GM18909 (cell line): ENCODE results near the gene PCDH9.

ENCODE experiments used
- ATAC-seq: cut with Tn5 transposase; IDR thresholded peaks from one replicate; pipeline ENCODE4 v1.9.1; 2021; ENCODE audit warnings: mild to moderate bottlenecking; ENCODE audit not compliant: unreplicated experiment, poor library complexity

PCDH9 gene

DNA sequence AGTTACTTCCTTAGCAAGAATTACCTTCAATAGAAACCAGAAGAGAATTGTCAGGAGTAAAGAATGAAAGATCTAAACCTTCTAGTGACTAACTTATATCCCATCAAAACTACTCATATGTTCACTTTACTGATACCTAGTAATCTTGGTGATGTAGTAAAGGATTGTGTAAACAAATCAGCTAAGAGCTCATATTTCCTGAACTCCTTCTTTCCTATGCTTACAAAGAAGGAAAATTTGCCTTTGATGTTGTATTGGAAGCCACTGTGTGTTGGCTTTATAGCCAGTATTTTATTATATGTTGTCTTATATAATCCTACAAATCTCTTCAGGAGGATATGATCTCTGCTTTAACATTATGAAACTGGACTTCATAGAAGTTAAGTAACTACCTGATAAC, 671.0 kb downstream of the PCDH9 start:
- ATAC-seq, result no peak

DNA sequence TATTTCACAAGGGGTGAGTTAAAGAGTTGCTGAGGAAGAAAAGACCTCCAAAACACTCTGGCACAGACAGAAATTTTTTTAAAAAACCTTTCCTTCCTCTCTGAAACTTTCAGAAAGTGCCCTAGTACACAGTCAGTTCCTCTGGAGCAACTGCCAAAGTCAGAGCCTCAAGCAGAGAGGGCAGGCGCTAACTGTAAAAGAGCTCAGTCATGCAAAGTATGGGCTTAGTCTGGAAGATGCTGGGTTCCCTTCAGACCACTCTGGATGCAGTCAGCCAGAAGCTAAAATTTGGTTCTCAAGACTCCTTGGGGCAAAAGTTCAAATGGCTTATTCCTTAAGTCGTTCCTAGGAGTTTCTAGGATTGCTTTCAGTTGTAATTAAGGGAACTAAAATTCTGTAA, 671.6 kb downstream of the PCDH9 start:
- no peak for ATAC-seq

DNA sequence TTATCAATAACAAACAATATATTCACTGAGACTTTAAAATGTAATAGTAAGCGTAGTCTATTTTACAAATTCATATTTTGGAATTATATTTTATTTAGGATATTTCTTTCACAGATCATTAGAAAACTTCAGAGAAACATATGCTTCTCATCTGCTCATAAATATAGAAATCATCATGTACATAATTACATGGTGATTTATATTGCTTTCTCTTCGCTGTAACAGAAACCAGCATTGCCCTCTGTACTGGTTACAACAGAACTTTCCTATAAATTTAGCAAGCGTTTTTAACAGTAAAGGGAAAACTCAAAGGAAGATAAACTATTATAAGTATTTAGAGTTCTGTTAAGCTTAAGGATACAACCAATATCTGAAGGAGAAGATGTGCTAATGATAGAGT, 672.8 kb downstream of the PCDH9 start:
- no peak for ATAC-seq

DNA sequence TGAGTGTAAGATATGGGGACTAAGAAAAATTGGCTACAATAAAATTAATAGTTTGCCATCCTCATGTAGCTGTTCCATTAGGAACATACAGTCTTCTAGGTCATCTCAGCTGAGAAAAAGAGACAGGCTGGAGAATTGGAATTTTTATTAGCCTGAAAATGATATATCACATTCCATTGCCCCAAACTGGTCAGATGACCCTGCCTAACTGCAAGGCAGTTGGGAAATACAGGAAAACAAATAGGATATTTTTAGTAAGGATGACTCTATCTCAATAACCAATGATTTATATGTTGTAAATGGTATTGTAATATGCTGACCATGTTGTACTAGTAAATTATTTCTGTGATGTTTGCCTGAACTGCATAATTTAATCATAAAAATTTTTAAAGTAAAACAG, 673.8 kb downstream of the PCDH9 start:
- no peak for ATAC-seq

DNA sequence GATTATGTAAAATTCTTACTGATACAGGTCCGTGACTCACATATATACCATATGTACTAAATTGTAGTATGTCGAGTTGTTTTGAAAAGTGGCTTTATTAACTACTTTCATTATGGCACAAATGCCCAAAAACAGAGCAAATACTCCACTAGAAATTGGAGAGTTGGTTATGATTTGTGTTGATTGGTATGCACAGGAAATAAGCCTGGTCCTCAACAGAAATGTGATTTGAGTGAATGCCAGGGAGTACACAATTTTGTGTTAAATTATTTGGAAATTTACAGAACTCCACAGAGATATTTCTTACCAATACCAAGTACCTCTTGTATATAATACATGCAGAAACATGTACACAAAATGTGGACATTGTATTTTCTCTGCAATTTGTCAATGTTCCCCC, 676.7 kb downstream of the PCDH9 start:
- ATAC-seq, result no peak

DNA sequence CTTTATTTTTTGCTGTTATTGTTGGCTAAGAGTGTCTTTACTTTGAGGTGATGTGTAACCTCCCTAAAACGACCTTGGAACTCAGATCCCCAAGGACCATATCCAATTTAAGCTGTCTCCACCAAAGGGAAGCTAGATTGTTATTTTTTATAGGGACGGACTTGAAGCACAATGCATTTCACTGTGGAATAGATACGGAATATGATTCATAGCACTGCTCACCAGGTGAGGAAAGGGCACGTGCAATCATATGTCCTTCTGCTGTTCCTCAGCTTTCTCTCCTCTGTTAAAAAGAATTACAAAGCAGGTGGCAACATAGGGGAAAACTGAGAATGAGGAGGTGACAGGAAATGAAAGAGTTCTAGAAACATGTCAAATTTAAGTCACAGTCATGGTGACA, 679.0 kb downstream of the PCDH9 start:
- ATAC-seq, result no peak

DNA sequence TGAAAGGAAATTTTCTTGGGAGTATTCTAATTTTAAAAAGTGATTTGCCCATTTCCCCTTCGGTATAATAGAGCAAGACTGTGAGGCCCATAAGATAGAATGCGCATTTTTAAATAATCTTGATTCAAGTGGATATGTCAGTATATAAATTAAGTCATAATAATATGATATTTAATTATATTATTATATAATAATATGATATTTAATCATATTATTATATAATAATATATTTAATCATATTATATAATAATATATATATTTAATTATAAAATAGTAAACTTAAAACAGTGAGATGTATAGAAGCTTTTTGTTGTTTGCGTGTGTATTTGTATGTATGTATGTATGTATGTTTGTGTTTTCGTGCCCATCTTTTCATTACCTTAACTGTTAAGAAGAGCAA, 682.5 kb downstream of the PCDH9 start:
- no peak for ATAC-seq

DNA sequence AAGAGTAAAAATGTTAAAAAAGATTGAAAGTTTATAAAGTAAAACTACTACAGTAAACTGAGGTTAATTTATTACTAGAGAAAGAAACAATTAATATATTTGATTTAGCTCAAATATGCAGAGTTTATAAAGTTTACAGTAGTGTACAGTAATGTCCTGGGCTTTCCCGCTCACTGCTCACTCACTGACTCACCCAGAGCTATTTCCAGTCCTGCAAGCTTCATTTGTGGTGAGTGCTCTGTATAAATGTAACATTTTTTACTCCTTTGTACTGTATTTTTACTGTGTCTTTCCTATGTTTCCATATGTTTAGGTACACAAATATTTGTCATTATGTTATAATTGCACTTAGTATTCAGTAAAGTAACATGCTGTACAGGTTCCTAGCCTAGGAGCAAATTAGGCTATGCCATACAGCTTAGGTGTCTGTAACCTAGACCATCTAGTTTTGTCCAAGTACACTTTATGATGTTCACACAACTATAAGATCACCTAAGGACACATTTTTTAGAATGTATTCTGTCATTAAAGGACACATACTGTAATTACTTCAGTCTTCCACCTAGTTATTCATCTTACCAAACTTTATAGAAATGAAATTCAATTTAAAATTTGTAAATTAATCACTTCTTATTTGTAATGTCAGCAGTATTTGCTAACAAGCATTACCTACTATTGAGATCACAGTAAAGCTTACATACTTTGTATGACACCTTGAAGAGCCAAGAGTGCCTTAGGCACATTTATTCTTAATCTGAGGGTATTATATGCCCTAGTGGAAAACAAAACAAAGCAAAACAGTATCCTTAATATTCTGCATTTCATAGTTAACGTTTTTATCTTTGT, 683.4 kb downstream of the PCDH9 start:
- ATAC-seq, result no peak

DNA sequence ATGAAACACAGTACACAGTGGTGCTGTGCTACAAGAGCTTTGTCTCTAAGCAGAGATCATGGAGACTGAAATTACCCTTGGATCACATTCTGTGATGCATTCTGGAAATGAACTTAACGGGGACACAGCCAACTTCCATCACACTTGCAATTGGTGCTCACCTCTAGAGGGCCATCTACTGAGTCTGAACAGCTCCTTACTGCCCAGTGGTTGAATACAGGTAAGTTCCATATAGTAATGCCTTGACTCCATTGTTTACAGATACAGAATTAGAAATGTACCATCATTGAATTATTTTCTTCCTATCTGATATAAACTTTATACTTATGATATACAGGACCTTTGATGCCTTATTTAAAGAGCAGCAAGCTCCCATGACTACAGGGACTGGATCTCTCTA, 686.4 kb downstream of the PCDH9 start:
- ATAC-seq, result no peak

DNA sequence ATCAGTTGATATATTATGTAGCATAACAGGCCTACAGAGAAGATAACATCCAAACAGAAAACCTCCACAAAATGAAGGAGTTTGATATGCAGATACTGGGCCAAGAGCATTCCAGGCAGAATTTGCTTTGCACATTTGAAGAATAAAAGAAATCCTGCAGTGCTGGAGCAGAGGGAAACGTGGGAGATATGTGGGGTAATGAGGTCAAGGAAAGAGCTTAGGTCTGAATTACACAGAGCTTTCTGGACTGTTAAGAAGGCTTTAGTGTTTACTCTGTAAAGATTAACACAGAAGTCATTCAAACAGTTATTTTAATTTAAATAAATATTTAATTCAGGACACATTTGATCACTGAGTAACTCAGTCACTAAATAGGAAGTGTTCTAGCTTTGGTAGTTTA, 692.7 kb downstream of the PCDH9 start:
- ATAC-seq, result no peak

DNA sequence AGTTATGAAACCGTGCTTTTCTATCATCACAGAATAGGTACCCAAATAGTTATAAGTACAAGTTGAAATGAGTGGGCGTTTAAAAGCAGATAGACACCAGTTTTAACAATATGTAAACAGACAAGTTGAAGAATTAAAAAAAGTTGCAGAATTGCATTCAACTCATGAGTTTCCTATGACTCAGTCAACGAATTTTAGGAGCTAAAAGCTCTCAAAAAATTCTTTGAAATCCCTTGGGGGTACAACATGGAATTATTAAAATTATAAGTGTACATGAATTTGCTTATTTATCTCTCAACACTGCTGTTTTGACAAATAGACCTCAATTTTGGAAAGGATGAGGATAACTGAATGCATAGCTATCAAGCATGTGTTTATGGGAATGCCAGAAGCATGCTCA, 693.4 kb downstream of the PCDH9 start:
- no peak for ATAC-seq

DNA sequence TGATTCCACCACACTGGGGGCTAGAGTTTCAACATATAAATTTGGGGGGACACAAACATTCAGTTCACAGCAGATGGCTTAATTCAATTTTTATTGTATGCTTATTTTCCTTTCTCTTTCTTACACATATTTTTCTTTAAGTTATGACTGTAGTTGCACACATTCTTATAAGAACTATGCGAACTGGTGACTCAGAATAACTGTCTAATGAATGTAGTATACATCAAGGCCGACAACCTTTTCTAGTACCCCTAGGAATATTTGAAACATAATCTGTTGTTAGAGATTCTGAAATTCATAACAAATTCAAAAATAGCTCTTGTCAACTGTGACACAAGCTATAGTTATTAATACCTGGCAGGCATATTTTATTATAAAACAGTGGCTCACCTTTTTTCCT, 695.6 kb downstream of the PCDH9 start:
- ATAC-seq, result no peak

DNA sequence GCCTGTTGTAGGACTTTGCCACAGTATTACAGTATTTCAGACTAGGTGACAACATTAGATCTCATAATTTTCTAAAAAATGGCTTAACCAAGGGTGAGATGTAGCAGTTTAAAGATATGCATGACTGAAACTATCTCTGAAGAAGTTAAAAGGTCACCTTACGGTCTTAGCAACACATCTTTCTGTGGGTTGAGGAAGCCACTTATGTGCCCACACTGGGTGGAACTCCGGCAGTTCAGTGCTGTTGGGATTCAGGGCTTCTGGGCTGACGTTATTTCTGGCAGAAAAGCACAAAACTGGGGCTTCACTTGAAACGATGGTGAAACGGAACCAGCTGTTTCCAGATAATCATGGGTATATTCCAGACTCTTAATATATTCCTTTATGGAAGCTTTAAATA, 697.3 kb downstream of the PCDH9 start:
- ATAC-seq, result no peak

DNA sequence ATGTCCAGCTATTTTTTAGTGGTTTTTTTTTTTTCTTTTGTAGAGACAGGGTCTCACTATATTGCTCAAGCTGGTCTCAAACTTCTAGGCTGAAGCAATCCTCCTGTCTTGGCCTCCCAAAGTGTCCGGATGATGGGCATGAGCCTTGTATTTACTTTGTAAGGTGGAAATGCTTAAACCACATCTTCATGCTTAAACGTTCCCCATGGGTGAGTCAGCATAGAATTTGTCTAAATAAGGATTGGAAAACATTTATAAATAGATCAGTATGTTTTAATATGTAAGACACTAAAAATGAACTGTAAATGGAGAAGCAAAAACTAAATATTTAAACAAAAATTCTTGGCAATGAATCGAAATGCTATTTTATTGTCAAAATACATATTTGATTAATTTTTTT, 698.0 kb downstream of the PCDH9 start:
- ATAC-seq, result no peak

DNA sequence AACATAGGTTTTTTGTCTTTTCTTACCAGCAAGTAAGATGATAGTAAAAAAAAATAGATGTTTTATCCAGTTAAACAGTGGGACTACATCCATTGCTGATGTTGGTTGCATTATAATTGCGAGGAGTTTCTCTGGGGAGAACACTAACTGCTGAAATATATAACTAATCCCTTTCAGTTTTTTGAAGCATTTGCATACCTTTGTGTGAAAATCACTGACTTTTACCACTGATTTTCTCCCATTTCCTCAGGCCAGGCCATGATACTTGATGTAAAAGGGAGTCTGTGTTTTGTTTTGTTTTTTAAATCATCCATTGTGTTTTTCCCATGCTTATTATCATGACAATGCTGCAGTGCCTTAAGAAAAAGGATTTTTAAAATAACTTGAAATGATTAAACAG, 699.5 kb downstream of the PCDH9 start:
- no peak for ATAC-seq

DNA sequence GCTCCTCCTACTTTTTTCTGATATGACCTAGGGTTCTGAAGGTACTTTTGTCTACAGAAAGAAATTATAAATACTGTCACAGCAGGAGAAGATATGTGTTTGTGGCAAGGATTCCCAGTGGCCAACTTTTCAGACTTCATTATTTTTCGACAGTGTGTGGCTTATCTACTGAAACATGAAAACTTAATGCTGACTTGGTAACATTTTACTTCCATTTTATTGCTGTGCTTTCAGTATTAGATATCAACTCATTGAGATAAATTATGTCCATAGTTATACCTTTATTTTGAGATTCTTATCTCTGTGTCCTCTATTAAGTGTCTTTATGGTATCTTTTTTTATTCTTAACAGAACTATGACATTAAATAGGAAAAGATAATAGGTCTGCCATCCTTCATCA, 700.0 kb downstream of the PCDH9 start:
- ATAC-seq, result no peak

DNA sequence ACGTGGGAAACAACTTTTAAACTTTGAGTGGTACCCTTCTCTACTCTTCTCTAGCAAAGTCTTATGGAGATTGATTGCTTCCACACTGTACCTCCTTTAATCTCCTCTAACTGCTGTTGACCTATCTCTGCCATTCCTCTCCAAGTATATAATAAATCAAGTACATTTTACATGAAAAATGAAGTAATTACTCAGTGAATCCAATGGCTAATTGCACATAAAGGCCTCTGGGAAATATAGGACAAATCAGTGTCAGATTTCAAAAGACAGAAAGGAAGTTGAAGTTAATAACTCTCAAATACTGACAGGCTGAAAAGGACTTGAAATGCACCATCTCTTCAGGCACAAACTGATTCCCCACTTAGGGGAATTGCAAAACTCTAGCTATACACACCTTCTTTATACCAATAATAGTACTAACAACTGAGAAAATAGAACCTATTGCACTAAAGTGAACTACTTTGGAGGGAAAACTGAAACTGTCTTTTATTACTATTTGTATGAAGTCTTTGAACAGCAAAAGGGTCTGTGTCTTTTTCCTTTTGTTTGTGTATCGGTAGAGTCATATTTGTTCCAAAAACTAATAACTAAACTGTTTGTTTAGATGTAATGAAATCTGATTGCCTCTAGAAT, 701.1 kb downstream of the PCDH9 start:
- no peak for ATAC-seq

DNA sequence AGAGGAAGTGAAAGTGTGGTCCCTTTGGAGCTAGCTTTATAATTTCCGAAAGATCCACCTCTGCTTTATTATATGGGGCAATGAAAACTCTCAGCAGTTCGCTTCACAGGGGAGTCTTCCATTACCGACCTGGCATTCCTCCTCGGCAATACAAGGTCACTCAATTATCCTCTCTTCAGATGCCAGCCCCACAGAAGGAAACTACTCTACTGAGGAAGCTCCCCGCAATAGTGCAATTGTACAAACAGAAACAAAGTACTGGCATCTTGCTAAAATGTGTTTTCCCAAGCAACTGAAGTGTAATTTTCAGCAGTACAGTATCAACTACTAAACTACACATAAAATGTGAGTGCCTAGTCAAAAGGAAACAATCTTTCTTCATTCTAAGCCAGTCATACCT, 702.0 kb downstream of the PCDH9 start:
- no peak for ATAC-seq

DNA sequence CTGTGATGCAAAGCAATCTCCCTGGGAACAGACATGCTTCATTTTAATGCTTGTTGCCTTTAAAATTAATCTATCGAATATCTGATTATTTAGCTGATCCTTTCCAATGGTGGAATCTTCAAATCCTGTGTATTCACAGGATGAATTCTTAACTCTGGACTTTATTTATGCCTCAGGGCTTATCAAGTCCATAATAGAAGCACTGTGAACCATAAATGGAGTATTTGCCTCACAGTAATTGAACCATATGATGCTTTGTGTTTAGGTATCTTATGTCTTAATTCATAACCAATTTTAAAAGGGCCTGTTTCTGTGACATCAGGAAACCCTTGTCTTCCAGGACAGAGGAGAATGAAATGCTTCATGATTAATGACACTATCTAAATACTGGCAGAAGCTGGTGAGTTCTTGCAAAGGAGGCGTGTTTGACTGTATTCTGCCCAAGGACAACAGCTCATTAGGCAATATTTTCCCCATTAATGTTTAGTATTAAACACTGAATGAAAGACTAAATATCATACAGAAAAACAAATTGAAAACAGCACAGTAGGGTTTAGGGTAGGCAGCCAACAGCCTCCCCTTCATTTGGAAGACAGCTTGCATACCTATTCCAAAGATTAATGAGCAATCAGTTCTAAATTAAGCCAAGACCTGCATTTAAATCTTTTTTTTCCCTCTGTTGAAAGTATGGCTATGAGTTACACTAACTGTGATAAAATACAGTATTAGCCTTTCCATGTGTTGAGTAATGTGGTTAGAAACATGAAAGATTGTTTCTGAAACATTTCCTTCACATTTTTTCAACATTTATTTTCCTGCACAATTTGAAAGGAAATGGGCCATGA, 709.4 kb downstream of the PCDH9 start:
- no peak for ATAC-seq

DNA sequence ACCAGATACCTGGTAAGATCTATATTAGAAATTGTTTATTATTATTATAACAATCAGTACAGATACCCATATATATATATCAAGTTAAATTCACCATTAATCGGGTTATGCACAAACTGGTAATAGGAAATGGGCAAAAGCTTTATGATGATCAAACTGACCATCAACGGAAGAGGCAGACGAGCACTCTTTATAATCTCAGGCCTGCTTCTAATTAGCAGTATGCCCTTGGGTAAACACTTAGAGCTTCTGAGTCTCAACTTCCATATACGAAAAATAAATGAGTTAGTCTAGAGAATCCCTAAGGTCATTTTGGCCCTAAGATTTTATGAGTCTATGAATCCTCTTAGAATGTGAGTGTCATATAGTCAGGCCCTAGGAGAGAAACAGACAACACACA, 710.9 kb downstream of the PCDH9 start:
- no peak for ATAC-seq

DNA sequence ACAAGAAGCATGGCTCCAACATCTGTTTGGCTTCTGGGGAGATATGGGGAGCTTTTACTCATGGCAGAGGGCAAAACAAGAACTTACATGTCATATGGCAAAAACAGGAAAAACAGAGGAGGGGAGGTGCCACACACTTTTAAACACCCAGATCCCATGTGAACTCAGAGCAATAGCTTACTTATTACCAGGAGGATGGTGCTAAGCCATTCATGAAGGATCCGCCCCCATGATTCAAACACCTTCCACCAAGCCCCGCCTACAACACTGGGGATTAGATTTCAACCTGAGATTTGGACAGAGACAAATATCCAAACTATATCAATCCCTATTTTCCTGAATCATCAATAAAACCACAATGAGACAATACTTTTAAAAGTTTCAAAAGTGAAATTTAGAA, 712.1 kb downstream of the PCDH9 start:
- no peak for ATAC-seq
